ENCODE measurements around the gene LMNTD2.
"Not testable (repeated sequence)": the region's sequence is repeated elsewhere in the genome, so short reads cannot be mapped to it uniquely, and the experiment has no call there.

The LMNTD2 gene

GRCh38 chr11:533586-534395, 26.7 kb downstream of the LMNTD2 start:
- no peak for DNase-seq

GRCh38 chr11:532986-533585, 27.5 kb downstream of the LMNTD2 start:
- DNase-seq, result no peak

DNA sequence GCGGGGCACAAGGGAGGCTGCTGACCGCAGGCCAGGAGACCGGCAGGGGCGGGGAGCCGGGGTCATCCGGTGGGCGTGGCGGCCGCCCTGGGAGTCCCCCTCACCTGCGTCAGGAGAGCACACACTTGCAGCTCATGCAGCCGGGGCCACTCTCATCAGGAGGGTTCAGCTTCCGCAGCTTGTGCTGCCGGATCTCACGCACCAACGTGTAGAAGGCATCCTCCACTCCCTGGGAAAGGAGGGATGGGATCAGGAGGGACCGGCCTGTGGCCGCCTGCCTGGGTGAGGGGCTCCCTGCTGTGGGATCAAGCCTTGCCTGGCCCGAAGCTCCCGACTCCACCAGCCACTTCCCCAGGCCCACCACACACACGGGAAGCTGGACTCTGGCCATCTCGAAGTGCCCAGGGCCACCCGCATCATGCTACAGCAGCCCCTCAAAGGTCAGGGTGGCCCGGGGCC, 28.0 kb downstream of the LMNTD2 start:
- no peak for DNase-seq

GRCh38 chr11:531919-532526, 28.5 kb downstream of the LMNTD2 start:
- no peak for DNase-seq

- DNase-seq, result no peak
Observed at GRCh38 chr11:530960-531831, 29.3 kb downstream of the LMNTD2 start.

DNA sequence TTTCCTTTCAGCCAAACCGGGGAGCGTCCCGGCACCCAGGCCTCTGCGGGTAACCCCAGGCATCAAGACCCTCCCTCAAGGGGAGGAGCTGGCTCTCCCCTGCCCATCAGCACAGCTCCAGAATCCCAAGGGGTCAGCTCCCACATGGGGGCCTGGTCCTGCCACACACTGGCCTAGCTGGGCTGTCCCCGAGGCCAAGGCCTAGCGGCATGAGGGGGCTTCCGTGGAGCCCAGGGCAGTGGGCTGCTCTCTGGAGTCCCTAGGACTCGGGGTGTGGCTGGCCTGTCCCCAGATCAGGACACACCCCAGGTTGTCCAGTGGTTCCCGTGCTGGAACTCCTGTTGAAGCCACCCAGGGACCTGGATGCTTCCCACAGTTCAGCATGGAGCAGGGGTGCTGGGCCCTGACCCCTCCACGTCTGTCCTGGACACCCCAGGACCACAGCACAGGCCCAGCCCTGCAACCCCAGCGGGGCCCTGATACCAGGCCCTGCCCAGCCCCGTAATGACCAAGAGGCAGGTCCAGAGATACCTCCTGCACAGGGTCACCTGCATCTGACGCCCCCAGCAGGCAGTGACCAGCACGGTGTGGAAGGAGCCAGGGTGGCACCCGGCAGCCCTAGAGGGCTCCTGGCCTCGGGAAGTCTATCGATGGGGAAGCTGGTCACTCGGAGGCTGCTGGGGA, 30.7 kb downstream of the LMNTD2 start:
- DNase-seq, result no peak

DNA sequence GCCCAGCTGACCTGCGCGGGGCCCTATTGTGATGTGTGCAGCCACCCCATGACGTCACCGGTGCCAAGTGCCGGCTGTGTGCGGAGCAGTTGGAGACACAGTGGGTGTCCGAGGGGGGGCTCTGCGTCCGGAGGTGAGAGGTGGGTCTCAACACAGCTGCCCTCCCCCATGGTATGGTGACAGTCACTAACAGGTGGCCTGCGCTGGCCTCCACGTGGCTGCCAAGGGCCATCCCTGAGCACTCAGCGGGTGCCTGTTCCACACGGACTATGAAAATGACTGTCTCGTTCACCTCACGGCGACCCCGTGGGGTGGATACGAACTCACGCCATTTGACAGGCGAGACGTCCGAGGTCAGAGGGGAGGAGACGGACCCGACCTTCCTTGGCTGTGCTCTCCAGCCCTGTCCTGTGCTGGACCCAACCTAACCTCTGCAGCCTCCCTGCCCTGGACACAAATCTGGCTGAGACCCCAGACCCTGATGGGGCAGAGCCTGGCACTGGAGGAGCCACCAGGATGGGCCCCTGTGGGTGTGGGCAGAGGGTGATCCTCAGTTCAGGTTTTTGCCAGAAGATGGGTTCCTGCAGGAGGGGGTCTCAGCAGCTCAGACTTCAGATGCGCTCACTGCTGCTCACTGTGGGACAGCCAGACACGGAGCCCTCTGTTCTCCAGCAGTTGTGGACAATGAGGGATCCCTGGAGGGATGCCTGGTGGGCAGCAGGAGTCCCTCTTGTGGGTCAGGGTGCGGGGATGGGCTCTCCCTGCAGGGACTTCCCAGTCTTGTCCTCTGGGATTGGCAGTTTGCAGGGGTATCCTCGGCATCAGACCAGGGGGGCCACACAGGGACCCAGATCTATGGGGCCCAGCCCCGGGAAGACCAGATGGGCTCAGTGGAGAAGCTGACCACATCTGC, 31.5 kb downstream of the LMNTD2 start:
- DNase-seq, result no peak

DNA sequence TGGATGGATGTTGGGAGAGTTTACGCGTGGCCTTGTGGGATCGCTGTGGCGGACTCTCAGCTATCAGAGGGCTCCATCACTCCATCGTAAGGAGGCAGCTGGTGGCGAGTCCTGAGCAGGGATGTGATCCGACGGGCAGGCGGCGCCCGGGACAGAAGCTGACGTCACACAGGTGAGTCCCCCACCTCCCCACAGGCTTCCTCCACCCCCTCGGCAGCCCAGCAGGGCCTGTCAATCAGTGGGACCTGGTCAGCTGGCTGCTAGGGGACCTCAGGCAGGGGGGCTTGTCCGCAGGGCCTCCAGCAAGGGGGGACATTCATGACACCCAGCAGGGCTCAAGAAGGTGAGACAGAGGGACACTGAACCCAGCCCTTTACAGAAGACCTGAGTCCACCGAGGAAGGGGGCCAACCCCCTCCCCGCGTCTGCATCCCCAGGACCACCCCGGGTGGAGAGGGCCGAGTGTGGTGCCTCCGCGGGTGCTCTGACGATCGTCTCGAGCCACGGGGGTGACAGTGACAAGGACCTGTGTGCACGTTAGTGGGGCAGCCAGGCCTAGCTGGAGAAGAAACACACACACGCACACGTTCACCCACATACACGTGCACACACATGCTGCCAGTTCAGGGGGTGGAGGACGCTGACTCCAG, 32.2 kb downstream of the LMNTD2 start:
- no peak for DNase-seq

DNA sequence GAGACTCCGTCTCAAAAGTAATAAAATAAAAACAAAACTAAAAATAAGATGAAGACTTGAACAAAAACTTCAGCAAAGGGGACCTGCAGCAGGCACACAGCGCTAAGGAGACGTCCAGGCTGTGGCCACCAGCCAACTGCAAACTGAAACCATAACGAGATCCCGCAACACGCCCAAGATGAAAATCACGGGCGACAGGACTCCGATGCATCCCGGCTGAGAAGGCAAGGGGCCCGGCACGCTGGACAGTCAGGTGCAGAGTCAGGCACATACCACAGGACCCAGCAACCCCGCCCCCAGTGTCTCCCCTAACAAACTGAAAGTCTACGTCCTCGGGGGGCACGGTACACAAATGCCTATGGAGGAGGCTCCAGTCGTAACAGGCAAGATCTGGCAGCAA, 34.3 kb downstream of the LMNTD2 start:
- no peak for DNase-seq

GRCh38 chr11:521177-521688, 39.3 kb downstream of the LMNTD2 start:
- no peak for DNase-seq

- DNase-seq, result no peak
Observed at GRCh38 chr11:520428-521176, 39.9 kb downstream of the LMNTD2 start.

- DNase-seq, result peak; percentile 86
Observed at GRCh38 chr11:518463-519202, 41.9 kb downstream of the LMNTD2 start.

DNA sequence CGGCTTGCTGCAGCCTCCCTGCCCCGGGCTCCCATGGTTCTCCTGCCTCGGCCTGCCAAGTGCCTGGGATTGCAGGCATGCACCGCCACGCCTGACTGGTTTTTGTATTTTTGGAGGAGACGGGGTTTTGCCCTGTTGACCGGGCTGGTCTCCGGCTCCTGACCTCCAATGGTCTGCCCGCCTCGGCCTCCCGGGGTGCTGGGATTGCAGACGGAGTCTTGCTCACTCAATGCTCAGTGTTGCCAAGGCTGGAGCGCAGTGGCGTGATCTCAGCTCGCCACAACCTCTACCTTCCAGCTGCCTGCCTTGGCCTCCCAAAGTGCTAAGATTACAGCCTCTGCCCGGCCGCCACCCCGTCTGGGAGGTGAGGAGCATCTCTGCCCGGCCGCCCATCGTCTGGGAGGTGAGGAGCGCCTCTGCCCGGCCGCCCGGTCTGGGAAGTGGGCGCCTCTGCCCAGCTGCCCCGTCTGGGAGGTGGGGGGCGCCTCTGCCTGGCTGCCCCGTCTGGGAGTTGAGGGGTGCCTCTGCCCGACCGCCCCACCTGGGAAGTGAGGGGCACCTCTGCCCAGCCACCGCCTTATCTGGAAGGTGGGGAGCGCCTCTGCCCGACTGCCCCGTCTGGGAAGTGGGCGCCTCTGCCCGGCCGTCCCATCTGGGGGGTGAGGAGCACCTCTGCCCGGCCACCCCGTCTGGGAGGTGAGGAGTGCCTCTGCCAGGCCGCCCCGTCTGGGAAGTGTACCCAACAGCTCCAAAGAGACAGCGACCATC, 43.4 kb downstream of the LMNTD2 start:
- DNase-seq, result not testable (repeated sequence)

GRCh38 chr11:516400-516799, 44.1 kb downstream of the LMNTD2 start:
- no peak for DNase-seq

- DNase-seq, result no peak
Observed at GRCh38 chr11:515131-515530, 45.4 kb downstream of the LMNTD2 start.

- DNase-seq, result no peak
Observed at GRCh38 chr11:514606-515005, 45.9 kb downstream of the LMNTD2 start.

- DNase-seq, result no peak
Observed at GRCh38 chr11:512761-513595, 47.6 kb downstream of the LMNTD2 start.

Measured in activated naive CD4-positive, alpha-beta T cell treated with Interleukin-2 at 50 U/mL for 16 hours (primary cell).